Stimulated activated CD8-positive, alpha-beta memory T cell treated with anti-CD3 and anti-CD28 coated beads, Interleukin-4, amount 100 ng/mL, for 1 hour (primary cell): Measurements from ENCODE around the gene NPAP1.
"Not testable (repeated sequence)": the region's sequence is repeated elsewhere in the genome, so short reads cannot be mapped to it uniquely, and the experiment has no call there.

Experiments
- DNase-seq, 2 donors: peaks; one replicate each; pipeline ENCODE4 v3.0.0-alpha.2; 2020; ENCODE audit warnings: low read depth in 2 of 2, low spot score in 1 of 2

The NPAP1 gene, protein sequence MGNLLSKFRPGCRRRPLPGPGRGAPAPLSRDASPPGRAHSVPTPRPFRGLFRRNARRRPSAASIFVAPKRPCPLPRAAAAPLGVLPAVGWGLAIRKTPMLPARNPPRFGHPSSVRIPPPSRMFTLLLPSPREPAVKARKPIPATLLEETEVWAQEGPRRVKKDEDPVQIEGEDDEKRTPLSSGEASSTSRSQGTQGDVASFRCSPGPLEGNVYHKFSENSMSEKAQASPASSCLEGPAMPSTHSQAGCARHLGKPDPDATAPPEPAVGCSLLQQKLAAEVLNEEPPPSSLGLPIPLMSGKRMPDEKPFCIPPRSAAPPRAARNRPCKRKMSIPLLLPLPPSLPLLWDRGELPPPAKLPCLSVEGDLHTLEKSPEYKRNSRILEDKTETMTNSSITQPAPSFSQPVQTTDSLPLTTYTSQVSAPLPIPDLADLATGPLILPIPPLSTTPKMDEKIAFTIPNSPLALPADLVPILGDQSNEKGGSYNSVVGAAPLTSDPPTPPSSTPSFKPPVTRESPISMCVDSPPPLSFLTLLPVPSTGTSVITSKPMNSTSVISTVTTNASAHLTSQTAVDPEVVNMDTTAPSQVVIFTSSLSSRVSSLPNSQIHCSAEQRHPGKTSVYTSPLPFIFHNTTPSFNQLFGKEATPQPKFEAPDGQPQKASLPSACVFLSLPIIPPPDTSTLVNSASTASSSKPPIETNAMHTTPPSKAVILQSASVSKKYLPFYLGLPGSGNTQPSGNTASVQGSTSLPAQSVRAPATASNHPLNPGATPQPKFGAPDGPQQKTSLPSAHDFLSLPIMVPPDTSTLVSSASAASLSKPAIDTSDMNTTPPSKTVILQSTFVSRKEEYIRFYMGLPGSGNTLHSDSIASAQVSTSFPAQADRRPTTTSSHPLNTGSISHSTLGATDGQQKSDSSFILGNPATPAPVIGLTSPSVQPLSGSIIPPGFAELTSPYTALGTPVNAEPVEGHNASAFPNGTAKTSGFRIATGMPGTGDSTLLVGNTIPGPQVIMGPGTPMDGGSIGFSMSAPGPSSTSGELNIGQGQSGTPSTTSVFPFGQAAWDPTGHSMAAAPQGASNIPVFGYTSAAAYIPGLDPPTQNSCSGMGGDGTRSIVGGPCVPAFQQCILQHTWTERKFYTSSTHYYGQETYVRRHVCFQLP

DNA sequence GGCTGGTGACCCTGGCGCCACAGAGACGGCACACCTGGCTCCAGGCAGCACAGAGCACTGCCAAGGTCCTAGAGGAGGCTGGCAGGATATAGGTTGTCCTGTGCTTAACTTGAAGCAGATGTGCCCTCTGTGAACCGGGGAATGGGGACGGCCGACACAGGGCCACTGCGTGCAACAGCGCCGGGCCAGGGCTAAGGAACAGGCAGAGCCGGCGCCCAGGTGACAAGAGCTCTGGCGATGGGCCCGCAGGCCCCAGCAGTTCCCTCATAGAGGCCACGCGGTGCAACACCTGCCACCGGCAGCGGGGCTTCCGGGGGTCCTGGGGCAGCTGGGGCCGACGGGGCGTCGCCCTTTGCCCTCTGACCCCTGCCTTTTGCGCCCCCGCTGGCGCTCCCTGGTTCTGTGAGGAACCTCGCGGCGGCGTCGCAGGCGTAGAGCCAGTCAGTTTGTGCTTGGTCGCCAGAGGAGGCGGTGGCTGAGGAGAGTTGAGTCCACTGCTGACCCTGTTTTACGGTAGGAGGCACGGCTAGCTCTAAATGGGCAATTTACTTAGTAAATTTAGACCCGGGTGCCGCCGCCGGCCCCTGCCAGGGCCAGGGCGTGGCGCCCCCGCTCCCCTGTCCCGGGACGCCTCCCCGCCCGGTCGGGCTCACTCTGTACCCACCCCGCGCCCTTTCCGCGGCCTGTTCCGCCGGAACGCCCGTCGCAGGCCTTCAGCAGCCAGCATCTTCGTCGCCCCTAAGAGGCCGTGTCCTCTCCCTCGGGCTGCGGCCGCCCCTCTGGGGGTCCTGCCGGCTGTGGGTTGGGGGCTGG lies at the start of gene NPAP1:
NPAP1 (plus strand) TSS at position 444 of the 813 bp plus-strand sequence; CDS start at position 537, 93 bp downstream.
- no peak for DNase-seq

DNA sequence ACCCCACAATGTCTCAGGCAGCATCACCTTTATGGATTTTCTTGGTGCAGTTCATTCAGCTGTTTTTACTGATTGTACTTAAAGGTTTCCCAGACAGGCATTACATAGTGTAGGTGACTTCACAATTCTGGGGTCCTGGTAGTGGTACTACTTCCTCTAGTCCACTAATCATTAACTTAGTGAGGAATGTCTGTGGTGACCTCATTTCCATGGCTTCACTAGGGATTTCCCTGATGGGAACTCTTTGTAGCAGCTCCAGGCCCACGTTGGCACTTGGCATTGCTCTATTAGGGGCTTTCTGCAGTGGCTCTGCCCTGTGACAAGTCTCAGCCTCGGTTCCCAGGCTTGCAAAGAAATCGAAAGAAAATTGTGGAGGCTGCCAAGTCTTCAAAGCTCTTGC lies 48.1 kb upstream of the NPAP1 start:
- no peak for DNase-seq

DNA sequence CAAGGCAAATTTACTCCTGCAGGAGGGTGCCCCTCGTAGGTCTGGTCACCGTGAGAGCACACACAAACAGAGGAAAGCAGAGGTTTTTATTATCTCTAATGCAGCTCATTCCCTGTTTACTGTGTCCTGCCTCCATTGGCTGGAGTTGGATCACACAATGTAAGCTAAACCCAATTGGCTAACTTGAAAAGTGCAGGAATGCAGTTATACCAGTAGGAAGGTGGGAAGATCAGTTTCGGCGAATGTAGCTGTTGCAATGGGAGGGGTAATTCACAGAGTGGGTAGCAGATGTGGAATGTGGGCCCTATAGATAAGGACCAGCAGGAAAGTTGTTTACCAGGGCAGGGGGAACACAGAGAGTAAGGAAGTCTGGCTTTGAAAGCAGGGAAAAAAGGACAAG lies 42.5 kb upstream of the NPAP1 start:
- DNase-seq = no peak

DNA sequence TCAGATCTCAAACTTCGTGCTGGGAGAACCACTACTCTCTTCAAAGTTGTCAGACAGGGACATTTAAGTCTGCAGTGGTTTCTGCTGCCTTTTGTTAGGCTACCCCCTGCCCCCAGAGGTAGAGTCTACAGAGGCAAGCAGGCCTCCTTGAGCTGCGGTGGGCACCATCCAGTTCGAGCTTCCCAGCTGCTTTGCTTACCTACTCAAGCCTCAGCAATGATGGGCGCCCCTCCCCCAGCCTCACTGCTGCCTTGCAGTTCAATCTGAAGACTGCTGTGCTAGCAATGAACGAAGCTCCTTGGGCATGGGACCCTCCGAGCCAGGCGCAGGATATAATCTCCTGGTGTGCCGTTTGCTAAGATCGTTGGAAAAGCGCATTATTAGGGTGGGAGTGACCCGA lies 36.2 kb upstream of the NPAP1 start:
- not testable (repeated sequence) for DNase-seq

DNA sequence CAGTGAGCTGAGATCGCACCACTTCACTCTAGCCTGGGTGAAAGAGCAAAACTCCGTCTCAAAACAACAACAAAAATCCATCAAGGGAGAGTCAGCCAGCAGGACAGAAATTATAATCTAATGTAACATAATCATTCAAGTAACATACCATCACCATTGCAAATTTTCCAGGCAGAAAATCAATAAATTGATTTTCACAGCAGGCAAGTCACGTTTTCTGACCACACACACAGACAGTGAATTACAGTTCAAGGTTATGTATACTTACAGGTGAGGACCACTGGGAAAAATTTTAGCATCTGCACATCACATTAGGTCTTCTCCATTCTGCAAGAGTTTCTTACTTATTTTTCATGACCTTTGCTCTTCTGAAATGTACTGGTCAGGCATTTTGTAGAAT lies 29.9 kb upstream of the NPAP1 start:
- no peak for DNase-seq

DNA sequence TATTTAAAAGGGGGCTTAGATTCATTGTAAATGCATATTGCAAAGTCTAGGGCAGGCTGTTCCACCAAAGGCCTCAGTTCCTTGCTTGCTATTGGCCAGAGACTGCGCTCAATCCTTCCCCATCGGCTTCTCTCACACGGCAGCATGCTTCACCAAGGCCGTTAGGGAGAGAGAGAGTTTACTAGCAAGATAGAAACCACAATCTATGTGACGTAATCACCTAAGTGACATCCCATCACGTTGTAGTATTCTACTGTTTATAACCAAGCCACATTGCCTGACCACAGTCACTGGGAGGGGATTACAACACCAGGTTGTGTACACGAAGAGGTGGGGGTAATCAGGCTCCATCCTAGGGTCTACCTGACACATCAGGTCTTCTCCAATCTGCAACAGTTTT lies 16.0 kb upstream of the NPAP1 start:
- DNase-seq = no peak

DNA sequence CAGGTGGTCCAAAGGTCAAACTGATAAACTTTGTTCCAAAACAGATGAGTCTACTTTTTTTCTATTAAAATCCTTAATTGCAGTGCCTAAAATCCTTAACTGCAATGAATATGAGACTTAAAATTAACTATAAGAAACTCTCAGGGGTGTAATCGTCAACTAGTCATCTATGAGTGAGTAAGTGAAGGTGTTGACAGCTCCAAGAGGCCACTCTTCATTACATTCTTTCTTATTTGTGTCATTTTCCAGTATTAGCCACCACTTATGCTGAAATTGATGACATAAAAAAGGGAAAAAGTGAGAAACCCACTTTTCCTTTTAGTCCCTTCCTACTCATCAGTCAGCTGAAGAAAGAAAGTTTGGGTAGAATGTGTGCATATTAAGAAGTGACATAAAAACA lies 12.6 kb upstream of the NPAP1 start:
- no peak for DNase-seq

DNA sequence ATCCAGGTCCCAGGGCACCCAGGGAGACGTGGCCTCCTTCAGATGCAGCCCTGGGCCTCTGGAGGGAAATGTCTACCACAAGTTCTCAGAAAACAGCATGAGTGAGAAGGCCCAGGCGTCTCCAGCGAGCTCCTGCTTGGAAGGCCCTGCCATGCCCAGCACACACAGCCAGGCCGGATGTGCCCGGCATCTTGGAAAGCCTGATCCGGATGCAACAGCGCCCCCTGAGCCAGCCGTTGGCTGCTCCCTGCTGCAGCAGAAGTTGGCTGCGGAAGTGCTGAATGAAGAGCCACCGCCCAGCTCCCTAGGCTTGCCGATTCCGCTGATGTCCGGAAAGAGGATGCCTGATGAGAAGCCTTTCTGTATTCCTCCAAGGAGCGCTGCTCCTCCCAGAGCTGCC lies 856 bp downstream of the NPAP1 start:
- DNase-seq = no peak

DNA sequence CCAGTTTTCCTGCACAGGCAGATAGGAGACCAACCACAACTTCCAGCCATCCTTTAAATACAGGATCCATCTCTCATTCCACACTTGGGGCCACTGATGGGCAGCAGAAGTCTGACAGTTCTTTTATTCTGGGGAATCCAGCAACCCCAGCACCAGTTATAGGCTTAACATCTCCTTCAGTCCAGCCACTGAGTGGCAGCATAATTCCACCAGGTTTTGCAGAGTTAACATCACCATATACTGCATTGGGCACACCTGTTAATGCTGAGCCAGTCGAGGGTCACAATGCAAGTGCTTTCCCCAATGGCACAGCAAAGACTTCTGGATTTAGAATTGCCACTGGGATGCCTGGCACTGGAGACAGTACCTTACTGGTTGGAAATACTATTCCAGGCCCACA lies 2.9 kb downstream of the NPAP1 start:
- DNase-seq = no peak

DNA sequence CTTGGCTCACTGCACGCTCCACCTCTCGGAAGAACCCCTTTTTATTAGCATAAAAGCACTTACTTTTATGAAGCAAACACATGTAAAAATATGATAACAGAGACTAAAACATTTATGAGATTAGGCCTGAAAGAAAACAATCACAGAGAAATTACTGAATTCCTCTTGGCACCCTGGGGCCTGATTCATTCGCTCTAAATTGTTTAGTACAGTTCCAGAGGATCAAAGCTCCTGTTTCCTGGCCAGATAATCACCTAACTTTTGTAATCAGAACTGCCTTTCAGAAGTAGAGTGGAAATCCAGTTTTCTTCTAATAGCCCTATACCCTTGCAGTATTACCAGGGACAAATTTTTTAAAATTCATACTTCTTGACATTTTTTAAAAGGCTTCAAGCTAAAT lies 6.4 kb downstream of the NPAP1 start:
- no peak for DNase-seq

DNA sequence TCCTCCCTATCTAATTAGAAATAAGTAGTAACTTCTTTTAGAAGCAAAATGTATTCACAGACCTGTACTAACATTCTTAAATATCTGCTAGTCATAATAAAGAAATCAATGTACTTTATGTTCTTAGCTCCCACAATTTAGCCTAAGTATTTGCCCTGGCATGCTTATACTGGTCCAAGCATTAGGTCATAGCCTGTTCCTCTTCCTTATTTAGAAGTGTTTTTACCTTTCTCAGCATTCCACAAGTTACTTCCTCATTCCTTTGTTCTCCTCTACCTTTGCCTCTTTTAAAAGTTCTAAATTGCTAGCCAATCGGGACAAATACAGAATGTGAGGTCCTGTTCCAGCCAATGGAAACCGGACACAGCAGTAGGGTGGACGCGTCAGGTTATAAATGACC lies 7.3 kb downstream of the NPAP1 start:
- DNase-seq = not testable (repeated sequence)

DNA sequence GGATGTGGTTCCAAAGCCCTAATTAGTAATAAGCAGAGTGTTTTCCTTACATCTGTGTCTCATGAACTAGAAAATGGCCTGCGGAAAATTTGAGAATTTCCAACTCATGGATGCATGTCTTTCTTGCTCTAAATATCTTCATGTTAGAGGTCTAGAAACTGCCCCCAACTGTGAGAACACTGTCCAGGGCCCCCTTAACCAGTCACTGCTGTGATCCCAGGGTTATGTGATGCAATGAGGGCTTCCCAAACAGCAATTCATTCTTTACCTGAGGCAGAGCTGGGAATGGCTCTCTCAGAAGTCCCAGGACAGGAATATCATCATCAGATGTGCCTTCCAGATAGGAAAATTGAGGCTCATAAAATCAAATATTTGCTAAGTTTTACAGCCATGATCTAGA lies 8.2 kb downstream of the NPAP1 start:
- no peak for DNase-seq

DNA sequence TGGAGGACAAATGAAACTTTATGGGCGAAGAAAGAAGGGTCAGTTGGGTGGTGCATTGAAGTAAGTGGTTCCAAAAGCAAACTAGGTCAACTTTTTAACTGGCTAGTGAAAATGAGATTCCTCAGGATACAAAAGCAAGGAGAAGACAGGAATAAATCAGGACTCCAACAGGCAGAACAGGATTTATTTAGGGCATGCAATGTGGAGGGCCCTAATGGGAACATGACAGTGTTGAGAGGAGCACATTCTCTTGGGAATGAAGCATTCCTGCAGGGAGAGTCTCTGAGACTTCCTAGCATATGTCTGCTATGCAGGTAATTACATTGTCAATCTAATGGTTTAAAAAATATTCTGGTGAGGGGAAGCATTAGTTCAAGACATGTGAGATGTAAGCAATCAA lies 8.7 kb downstream of the NPAP1 start:
- DNase-seq = no peak

DNA sequence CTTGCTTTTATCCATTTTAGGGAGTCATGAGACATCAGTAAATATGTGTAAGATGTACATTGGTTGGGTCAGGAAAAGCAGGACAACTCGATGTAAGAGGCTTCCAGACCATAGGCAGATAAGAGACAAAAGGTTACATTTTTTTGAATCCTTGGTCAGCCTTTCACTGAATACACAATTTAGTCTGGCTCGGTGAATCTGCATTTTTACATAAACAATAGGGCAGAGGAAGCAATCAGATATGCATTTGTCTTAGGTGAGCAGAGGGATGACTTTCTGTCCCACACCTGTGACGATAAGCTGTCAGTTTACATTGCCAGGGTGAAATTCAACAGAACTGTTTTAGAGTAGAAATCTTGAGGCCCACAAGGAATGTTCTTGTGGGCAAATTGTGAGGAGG lies 20.6 kb downstream of the NPAP1 start:
- no peak for DNase-seq

DNA sequence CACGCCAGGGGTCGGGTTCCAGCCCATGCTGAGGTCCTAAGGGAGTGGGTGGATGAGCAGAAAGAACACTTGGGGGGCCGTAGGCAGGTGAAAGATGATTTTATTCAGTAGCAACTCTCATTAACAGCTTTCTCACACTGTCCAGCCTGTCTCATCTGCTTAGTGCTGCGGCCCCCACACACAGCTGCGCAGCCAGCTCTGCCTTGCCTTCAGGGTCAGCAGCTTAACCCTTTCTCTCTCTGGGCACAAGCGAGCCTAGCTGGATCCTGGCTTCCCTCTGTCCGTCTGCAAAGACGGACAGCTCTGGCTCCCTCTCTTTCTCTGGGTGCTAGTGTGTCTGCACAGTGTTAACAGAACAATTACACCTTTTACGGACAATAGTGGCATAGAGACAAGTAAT lies 21.3 kb downstream of the NPAP1 start:
- no peak for DNase-seq

DNA sequence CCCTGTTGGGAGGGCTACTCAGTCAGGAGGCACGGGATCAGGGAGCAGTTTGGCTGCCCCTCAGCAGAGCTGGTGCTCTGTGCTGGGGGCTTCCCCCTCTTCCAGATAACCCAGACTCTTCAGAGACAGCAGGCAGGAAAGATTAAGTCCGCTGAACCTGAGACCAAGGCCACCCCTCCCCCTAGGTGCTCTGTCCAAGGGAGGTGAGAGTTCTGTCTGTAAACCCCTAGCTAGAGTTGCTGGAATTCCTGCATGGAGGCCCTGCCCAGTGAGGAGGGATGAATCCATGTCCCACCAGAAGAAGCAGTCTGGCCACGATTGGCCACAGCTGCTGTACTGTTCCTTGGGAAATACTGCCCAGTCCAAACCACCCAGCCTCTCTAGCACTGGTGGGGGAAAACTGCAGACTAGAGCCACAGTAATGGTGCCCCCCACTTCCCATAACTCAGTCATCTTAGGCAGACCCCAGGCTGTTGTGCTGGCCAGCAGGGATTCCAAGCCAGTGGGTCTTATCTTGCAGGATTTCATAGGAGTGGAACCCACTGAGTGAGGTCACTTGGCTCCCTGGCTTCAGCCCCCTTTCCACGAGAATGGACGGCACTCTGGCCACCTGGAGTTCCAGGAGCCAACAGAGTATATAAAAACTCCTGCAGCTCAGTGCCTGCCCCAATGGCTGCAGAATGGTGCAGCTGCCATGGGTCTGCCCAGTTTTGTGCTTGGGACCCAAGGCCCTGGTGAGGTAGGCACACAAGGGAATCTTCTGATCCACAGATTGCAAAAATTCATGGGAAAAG lies 42.9 kb downstream of the NPAP1 start:
- no peak for DNase-seq

DNA sequence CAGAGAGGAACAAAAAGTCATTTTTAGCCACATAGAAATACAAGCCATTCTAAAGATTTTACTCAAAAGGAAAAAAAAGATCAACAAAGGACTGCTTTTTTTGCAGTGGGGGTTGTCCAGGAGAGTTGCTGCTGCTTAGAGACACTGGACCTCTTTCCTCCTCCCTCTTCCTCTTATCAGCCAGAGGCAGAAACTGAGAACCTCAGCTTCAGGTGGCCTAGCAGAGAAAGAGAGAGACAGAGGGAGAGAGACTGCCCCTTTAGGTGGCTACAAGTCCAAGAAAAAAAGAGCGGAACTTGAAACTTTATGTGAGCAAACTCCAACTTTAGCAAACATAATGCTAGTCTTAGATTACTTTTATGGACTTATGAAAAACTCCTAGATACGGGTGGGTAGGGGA lies 54.2 kb downstream of the NPAP1 start:
- DNase-seq = no peak
